Measurements from ENCODE around the gene AGPAT3.

GRCh38 chr21:43874085-43874805 lies 9.2 kb downstream of the AGPAT3 start:
- TF ChIP-seq POLR2A (IDR thresholded peaks at IDR 0.05; ENCODE audit: low read depth, low read length) = no peak
- TF ChIP-seq POLR2AphosphoS5 (IDR thresholded peaks at IDR 0.05; ENCODE audit: insufficient read depth, low read depth, low read length) = no peak
- no peak for TF ChIP-seq CTCF (IDR thresholded peaks at IDR 0.05; ENCODE audit: extremely low read depth in 1 of 2, insufficient read depth in 1 of 2, low read depth in 1 of 2, low read length in 2 of 2)
- no peak for TF ChIP-seq MAX (IDR thresholded peaks at IDR 0.05; ENCODE audit: insufficient read depth, insufficient read length)
- no peak for TF ChIP-seq EZH2 (IDR thresholded peaks at IDR 0.05; ENCODE audit: borderline replicate concordance, low read depth, low read length, severe bottlenecking)
- no peak for TF ChIP-seq FOS (IDR thresholded peaks at IDR 0.05; ENCODE audit: borderline replicate concordance, insufficient read depth, low read length)
- TF ChIP-seq GATA2 (IDR thresholded peaks at IDR 0.05; ENCODE audit: insufficient read depth, insufficient read length, low read depth, low read length) = no peak
- TF ChIP-seq MYC (IDR thresholded peaks at IDR 0.05; ENCODE audit: low read depth, low read length) = no peak
